Fibroblast of skin of back (primary cell): ENCODE data around the gene CDH13.
A peak's percentile ranks its signal among the peaks of the same experiment; 100 is the strongest.
"Not testable (repeated sequence)": the region's sequence is repeated elsewhere in the genome, so short reads cannot be mapped to it uniquely, and the experiment has no call there.

ENCODE experiments used
- DNase-seq: peaks from one replicate; pipeline ENCODE4 v3.0.0-alpha.2; 2013

CDH13 gene

DNA sequence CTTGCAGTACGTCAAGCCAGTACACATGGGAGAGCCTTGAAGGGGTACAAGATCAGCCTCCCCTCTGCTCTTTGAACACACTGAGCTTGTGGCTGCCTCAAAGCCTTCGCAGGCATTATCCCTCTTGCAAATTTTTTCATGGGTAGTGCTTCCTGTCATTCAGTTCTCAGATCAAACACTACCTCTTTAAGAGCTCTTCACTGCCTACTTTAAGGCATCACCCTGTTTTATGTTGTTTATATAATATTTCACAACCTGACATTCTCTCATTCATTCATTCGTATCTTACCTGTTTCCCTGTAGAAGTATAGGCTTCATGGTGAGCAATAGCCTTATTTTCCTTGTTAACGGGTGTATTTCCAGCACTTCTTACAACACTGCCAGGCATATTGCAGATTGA, 269.1 kb downstream of the CDH13 start:
- no peak for DNase-seq

DNA sequence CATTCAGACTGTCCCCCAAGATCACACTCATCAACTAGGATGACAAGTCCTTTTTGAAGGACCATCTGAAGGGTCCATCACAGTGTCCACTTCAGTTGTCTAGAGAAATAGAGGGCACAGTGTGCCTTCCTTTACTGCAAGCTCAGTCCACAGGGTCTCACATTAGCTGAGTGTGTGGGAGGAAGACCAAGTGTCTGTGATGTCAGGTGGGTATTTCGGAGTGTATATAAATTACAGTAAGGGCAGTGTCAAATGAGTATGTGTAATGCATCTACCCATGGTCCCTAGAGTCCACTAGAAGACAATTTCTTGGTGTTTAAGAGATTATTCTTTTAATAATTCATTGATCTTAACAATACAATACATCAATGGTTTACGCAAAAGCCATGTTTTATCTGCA, 272.2 kb downstream of the CDH13 start:
- DNase-seq: no peak

DNA sequence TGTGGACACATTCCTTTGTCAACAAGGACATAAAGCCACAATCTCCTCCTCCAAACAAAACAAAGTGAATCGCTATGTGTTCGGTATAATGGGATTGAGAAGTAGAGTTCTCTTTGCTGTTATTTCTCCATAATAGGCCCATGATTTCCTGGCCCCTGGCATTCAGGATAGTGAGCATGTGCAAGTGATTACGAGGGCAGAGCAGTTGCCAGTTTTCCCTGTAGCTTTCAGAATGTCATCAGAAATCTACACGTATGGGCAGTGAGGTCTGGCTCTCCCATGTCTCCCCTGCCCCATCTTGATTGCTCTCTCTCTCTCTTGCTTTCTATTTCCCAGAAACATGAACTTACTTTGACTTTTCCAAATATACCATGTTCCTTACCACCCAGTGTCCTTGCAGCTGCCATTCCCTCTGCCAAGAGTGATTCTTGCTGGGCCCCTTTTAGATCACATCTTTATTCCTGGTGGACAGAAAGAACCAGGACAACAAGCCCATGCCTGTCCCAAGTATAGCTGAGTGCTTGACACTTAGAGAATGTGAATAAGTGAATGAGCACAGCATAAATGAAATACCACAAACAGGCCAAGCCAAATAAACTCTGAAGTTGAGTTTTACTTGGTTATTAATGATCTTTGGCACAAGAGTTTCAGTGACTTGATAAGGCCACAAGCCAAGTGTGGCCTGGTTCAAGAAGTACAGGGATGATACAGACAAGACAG, 273.1 kb downstream of the CDH13 start:
- no peak for DNase-seq

DNA sequence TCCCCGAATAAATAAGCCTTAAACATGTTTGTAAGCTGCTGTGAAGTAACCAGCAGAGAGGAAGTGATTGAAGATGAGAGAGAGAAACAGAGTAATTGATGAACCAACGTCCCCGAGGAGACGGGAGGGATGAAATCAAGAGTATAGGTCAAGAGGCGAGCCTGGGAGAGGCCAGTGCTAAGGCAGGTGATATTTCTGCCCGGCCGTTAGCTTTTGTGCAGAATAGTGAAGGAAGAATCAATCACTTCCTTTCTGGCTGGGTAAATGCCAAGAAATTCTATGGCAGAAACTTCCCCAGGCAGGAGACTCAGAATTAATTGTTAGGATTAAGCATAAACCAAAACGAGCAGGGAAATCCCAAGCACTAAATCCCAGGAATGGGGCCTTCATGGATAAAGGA, 273.8 kb downstream of the CDH13 start:
- no peak for DNase-seq

DNA sequence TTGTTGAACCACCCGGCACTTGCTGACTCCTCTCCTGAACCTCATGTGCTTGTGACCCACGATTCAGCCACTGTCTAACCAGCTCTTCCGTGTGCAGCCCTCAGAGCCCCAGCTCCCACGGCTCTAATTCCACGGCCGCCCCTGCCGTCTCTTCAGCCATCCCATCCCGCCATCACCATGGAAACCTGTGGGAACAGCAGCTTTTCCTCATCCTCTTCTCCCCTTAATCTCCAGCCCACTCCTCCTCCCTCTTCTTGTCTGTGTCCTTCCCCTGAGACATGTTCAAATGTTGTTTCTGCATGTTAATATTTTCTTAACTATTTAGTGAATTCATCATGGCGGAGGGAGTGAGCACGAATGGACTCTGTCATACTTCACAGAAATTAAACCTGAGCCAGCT, 285.2 kb downstream of the CDH13 start:
- DNase-seq: no peak

DNA sequence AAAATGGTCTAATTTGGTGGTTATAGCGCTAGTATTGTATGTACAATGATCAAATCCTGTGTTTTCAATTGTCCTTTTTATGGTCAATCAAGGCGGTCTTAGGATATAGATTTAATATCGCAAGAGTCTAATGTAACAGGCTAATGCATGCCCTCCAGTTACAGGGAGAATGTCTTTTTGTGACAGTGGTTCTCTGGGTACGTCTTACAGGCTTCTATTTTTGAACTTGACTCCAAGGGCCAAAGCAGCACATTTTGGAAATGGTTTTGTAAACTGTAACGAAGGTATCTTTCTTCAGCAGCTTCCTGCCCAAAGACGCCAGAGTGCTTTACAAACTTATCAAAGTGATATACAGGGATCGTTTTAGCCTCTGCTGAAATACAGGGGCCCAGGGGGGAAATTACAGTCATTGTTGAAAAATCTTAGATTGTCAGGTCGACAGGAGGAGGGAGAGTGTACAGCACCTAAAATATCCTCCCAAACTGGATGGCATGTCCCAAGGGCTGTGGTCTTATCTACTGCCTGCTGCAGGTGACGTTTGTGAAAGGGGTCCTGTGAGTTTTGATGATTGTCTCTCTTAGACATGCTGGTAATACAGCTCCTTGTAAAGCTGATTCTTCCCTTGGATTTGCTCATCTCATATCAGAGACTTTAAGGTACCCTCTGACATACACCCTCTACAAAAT, 288.5 kb downstream of the CDH13 start:
- no peak for DNase-seq

DNA sequence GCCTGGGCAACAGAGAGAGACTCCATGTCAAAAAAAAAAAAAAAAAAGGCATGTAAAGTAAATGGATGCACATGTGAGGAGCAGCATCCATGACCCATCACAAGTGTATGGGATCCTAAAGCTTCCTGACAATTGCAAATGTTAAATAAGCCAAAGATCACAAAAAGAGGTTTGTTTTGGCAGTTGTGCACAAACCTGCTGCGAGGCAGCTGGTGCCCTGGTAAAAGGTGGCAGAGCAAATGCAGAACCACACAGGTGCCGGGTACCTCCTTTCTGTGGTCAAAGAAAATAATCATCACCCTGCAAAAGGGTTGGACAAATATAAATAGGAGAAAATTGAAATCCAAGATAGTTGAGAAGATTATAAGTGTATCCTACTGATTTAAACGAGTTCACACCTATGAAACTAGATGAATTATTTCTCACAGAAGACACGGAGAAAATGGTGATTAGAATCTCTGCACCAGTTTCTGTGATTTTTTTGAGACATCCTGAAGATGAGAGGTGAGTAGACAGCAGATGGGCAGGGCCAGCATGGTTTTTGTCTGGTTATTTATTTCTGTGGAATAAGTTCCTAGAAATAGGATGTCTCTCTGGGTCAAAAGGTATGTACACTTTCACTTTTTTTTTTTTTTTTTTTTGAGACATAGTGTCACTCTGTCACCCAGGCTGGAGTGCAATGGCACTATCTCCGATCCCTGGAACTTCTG, 291.3 kb downstream of the CDH13 start:
- no peak for DNase-seq

DNA sequence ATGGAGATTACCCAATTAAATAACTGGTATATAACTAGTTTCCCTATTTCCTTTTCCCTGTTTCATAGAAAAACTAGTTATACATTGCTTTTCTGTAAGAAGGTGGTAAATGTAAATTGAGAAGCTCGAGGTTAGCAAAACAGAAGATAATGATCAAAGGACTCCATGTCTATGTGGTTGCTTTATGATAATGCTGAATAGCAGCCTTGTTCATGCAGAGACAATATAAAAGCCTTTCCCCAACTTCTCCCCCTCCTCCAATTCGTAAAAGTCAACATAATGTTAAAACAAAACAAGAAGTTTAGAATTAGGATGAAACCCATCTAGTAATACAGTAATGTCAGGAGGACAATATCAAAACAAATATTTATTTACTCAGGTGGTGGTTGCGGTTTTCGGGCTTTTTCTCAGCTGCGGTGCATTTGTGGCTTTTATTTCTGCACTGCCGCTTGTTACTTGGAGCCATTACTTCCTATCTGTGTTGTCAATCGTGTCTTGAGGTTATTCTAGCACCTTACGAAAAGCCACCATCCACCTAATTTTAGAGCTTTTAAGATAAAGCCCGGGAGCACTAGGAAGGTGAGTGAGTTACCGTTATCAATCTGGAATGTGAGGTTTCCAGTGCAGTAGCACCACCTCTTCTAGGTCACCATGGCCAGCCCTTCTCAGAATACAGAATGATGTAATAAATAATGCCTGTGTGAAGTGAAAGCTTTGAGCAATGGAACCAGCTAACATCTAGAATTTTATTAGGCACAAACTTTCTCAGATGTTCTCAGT, 297.5 kb downstream of the CDH13 start:
- no peak for DNase-seq

DNA sequence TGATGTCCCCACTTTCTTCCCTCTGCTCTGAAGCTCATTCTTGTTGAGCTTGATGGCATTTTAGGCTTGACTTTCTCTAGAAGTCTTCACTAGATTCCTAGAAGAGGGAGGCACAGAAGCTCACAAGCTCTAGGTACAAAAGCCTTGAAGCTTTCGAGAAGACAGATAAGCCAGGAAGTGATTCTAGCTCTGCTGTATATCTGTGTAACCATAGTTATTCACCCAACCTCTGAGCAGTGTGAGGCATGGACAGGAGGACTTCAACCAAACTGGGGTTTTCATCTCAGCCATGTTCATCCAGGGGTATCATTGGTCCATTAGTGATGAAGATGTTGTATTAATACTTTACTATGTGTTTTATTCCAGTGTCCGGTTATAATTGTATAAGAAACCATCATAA, 299.7 kb downstream of the CDH13 start:
- DNase-seq: no peak

DNA sequence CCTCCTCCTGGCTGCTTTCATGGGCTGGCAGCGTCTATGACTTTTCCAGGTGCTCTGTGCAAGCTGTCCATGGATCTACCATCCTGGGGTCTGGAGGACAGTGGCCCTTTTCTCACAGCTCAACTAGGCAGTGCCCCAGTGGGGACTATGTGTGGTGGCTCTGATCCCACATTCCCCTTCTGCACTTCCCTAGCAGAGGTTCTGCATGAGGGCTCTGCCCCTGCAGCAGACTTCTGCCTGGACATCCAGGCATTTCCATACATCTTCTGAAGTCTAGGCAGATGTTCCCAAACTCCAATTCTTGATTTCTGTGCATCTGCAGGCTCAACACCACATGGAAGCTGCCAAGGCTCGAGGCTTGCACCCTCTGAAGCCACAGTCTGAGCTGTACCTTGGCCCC, 307.2 kb downstream of the CDH13 start:
- not testable (repeated sequence) for DNase-seq

DNA sequence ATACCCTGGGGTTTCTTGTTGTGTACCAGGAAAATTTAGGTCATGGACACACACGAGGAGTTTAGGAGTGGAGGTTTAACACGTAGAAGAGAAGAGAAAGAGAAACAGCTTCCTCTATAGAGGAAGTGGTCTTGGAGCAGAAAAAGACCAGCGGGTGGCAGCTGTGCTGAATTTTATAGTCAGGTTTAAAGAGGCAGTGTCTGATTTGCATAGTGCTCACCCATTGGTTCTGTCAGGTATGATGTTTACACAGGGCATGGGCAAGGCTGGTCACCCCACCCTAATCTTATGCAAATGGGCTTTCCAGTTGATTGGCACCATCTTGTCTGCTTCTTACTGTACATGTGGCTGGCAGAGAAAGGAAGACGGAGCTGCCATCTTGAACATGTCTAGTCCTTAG, 309.0 kb downstream of the CDH13 start:
- DNase-seq: no peak

DNA sequence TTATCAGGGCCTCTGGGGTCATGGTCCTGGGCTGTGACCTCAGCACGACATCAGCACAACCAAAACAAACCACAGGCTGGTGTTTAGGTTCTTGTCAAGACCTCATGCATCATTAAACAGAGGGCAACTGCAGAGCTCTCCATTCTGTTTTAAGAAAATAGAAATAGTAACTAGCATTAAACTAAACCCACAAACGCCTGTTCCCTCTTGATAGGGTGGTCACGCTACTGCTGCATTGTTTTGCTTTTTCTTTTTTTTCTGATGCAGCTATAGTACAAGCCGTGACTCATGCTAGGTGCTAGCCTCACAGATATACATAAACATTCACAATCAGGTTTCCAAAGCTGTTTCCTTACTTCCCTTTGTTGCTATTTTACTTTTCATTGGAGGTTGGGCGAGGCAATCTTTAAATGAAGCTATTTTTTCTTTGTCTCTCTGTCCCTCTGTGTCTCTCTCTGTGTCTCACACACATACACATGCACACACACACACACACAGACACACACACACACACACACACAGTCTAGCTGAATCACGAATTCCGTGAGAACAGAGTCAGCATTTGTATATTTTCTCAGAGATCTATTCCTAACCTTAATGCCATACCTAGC, 310.3 kb downstream of the CDH13 start:
- DNase-seq: peak; percentile 50

DNA sequence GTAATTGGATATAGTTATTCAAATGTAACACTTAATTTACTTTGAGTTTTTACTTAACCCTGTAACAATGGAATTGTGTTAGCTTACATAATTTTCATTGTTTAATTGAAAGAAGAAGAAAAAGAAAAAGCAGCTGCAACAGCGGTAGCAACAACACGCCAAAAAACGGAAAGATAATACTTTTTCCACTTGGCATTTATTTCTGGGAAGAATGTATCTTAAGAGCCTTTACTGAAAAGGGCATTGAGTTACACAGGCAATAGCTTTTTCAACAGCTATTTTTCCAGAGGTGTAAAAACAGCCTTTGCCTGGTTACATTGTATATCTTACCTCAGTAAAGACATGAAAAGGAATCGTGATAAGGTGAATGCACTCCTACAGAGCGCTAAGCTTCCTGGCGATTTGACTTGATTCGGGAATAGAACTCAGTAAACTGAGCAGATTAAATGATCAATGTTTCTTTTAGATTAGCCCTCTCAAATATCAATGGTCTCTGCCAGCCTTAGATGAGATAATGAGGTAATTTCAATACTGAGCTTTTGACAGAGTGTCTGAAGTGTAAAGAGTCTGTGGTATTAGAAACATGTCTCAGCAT, 311.3 kb downstream of the CDH13 start:
- DNase-seq: no peak

DNA sequence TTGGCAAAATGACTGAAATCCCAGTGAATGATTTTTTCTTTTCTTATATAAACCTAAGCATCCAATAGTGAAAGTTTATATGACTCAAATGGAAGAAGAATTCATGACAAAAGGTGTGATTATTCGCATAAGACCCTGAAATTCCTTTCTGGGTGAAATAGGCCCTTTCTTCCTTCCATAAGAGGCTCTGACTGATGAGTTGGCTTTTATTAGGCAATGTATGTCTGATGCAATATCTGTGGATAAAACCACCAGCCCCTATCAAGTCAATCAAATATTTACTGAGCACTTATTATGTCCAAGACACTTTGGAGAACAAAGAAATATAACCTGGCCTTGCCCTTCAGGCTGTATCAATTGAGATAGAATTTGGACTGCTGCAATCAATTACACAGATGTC, 316.6 kb downstream of the CDH13 start:
- DNase-seq: no peak

DNA sequence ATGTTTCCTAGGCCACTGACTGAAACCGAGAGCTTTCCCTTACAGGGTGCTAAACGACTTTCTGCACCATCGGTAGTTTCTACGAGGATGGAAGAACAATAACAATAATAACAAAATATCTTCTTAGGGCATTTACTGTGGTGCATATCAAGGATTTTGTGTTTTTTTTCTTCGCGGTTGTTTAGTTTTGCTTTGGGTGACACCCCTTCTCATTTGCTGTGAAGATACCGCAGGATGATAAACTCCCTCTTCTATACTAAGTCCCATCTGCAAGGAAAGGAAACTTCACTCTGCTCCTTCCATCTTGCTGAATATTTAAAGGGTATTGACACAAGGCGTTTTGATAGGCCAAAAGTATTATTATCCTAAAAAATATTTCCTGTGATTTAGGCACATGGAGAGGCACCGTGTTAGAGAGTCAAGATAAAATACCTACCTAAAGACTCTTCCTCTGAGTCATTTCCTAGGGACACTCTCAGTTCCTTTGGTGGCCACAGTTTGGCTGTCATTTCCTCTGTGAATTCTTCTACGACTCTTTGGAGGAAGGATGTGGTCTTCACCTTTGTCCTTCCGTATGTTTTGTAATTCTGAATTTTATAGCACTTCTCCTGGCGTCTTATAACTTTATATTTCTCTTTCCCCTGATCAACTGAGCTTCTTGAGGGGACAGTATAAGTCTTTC, 318.8 kb downstream of the CDH13 start:
- peak; percentile 16 for DNase-seq

DNA sequence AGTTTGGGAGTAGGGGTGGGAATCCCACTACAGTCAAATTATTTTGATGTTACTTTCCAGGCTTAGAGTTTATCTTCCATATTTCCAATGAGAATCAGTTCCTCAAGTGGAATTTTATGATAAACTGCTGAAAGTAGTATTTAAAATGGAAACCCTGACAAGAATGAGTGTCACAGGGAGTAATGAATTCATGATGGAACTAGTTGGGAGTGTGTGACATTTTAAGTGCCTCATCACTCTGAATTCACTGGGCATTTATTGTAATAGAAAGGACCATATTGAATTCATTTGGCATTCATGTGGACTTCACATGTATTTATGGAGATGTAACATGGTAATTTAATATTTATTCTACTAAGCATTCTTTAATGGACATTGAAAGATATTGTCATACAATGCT, 320.9 kb downstream of the CDH13 start:
- DNase-seq: no peak

DNA sequence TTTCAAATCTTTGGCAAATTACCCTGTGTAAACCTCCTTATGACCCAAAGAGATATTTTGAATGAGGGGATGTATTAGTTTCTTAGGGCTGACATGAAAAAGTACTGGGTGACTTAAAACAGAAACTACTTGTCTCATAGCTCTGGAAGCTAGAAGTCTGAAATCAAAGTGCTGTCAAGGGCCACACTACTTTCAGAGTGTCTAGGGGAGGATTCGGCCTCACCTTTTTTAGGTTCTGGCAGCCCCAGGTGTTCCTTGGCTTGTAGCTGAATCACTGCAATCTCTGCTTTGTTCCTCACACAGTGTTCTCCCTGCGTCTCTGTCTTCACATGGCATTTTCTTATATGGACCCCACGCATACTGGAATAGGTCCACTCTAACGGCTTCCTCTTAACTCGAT, 322.2 kb downstream of the CDH13 start:
- no peak for DNase-seq

DNA sequence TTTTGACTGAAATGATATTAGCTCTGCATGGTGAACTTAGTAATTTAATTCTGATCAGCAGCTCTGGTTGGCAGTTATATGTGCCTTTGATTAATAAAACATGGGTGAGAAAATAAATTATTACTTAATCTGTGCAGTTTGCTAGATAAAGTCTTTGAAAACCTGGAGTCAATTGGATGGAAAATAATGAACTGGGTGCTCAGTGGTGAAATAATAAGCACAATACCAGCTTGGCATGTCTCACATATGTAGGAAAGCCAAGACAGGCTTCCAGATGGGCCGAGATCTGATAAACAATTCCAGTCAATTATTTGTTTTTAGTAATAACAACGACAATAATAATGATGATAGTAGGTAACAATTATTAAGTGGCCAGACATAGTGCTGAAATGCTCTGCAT, 326.7 kb downstream of the CDH13 start:
- DNase-seq: no peak

DNA sequence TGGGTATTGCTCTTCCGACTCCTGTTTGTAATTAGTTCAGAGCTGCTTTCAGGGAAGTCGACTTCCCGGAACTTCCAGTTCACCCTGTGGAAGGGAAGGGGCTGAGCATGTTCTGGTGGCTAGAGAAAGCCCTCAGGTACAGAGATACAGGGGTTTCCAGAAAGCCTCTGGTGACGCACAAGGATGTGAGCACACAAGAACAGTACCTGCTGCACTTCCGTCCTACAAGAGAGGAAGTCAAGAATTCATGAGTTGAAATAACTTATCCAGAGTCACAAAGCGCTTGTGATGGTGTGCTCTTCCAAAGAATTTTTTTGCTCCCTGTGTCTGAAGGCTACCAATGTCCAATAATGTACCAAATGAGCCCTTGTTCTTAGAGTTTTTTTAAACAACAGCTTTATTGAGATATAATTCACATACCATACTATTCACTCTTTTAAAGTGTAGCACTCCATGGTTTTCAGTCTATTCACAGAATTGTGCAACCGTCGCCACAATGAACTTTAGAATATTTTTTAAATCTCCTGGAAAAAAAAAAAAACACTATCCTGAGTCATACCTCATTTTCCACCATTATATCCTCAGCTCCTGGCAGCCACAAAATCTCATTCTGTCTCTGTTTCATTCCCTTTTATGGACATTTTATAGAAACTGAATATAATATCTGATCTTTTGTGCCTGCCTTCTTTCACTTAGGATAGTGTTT, 327.6 kb downstream of the CDH13 start:
- DNase-seq: peak; percentile 75

DNA sequence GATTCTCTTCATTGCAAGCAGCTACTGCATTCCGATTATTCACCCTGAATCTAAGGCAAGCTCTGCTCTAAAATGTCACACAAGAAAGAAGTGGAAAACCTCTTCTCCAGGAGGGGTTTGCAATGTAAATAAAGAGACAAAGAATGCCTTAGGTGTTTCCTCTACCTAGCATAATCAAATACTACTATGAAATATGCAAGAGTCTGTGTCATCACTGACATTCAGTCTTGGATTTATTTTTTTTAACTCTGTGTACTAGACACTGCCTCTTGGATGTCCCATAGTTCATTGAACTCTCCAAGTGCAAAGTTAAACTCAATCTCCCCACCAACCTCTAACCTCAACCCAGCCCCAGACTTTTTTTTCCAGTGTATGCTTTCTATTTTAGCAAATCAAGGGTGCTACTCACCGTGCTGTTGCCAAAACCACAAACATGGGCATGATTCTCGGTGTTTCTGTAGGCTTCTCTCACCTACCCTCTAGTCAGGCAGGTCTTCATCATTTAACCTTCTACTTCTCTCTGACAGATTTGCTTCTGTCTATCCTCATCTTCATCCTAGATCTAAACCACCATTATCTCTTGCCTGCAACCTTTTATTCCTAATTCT, 329.1 kb downstream of the CDH13 start:
- DNase-seq: peak; percentile 23

DNA sequence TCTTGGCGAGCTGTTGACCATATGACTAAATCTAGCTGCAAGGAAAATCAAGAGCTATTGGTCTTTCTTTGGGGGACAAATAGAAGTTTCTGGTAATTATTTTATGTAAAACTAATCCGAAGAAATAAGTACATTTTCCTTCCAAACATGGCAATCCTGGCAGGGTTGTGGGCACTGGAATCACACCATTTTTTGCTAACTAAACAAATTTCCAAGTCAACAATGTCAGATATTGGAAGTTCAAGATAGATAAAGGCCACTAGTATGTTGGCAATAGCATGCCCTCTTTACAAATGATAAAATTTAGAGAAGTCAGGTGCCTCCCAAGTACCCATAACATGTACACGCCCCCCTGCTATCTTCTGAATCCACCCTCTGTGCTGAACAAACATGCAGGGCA, 330.4 kb downstream of the CDH13 start:
- DNase-seq: no peak
